Uterus (tissue), 2 donors: ENCODE results near the gene CCM2L.

Experiments used
- CTCF ChIP-seq, 4 experiments: fragments of 200-600 bp in 2 of 4; fragments of 450-650 bp in 2 of 4; sonication (generic) in 2 of 4; IDR thresholded peaks; one replicate each; pipeline ENCODE4 v1.5.1; 2016 to 2019; ENCODE audit warnings: antibody characterized with exemption in 4 of 4, mild to moderate bottlenecking in 2 of 4, moderate library complexity in 1 of 4
- POLR2A ChIP-seq, 2 donors: fragments of 450-650 bp; IDR thresholded peaks; one replicate each; pipeline ENCODE4 v1.6.1; 2016; ENCODE audit warnings: antibody characterized with exemption in 2 of 2, mild to moderate bottlenecking in 1 of 2, moderate library complexity in 1 of 2

- no peak for TF ChIP-seq CTCF (IDR thresholded peaks at IDR 0.05)
- no peak for TF ChIP-seq POLR2A (IDR thresholded peaks at IDR 0.05)
Observed at GRCh38 chr20:32062776-32063170, 52.5 kb downstream of the CCM2L start.
